Activated CD4-positive, CD25-positive, alpha-beta regulatory T cell treated with anti-CD3 and anti-CD28 coated beads, Interleukin-2, amount 50 U/mL, for 16 hours (primary cell): ENCODE measurements around the gene ANLN.
"Not testable (repeated sequence)": the region's sequence is repeated elsewhere in the genome, so short reads cannot be mapped to it uniquely, and the experiment has no call there.

Experiments used
- DNase-seq: peaks from one replicate; pipeline ENCODE4 v3.0.0-alpha.2; 2020; ENCODE audit warnings: low read depth, low spot score

The ANLN gene

GRCh38 chr7:36462551-36463137 is 73.0 kb downstream of the ANLN start:
- DNase-seq: no peak

- DNase-seq: no peak
These were observed 74.6 kb downstream of the ANLN start for GRCh38 chr7:36464271-36464670.

- not testable (repeated sequence) for DNase-seq
These were observed 76.3 kb downstream of the ANLN start for GRCh38 chr7:36466001-36466400.

GRCh38 chr7:36468370-36469101 is 78.9 kb downstream of the ANLN start:
- no peak for DNase-seq

- no peak for DNase-seq
These were observed 79.6 kb downstream of the ANLN start for GRCh38 chr7:36469236-36469635.

GRCh38 chr7:36472141-36472729 is 82.6 kb downstream of the ANLN start:
- no peak for DNase-seq

GRCh38 chr7:36473454-36474282 is 84.0 kb downstream of the ANLN start:
- no peak for DNase-seq

GRCh38 chr7:36474283-36475010 is 84.8 kb downstream of the ANLN start:
- no peak for DNase-seq

GRCh38 chr7:36475011-36475342 is 85.3 kb downstream of the ANLN start:
- no peak for DNase-seq

- DNase-seq: no peak
These were observed 85.7 kb downstream of the ANLN start for GRCh38 chr7:36475381-36475780.

- DNase-seq: no peak
These were observed 89.1 kb downstream of the ANLN start for GRCh38 chr7:36478745-36479144.

- not testable (repeated sequence) for DNase-seq
These were observed 94.2 kb downstream of the ANLN start for GRCh38 chr7:36483853-36484252.

- DNase-seq: no peak
These were observed 94.6 kb downstream of the ANLN start for GRCh38 chr7:36484265-36484664.

GRCh38 chr7:36486336-36486735 is 96.7 kb downstream of the ANLN start:
- no peak for DNase-seq

- DNase-seq: no peak
These were observed 98.2 kb downstream of the ANLN start for GRCh38 chr7:36487756-36488336.

- DNase-seq: not testable (repeated sequence)
These were observed 99.0 kb downstream of the ANLN start for GRCh38 chr7:36488672-36489071.

- no peak for DNase-seq
These were observed 100.8 kb downstream of the ANLN start for GRCh38 chr7:36490419-36490830.

GRCh38 chr7:36491317-36491716 is 101.7 kb downstream of the ANLN start:
- DNase-seq: no peak

- no peak for DNase-seq
These were observed 106.9 kb downstream of the ANLN start for GRCh38 chr7:36496576-36496975.

GRCh38 chr7:36497176-36497575 is 107.5 kb downstream of the ANLN start:
- DNase-seq: not testable (repeated sequence)

- no peak for DNase-seq
These were observed 108.1 kb downstream of the ANLN start for GRCh38 chr7:36497775-36498174.
